HCT116 (cell line): Measurements from ENCODE around the gene ACCS. TPM values are rescaled to one million over a fixed set of nuclear protein-coding genes. Genes with fewer than 3 reads are reported as not detected.

Experiments
- ATAC-seq: fragments of 200-7000 bp; cut with Tn5 transposase; 2 replicates; pipeline ENCODE4 v1.9.1; 2020; ENCODE audit warnings: mild to moderate bottlenecking, moderate library complexity
- BruUV-seq: library from RNA; stranded (reverse); fragments of 400-500 nt; replicated peaks from 2 replicates; lab custom pipeline; 2021; lab: Mats Ljungman, UMichigan
- CTCF ChIA-PET: fragments of 300-600 bp; sonication (Branson Sonifier 250); formaldehyde crosslinking; loops from one replicate; lab custom pipeline; 2021; ENCODE audit warnings: antibody characterized with exemption; lab: Charles Lee
- POLR2A ChIA-PET: fragments of 300-600, 350-600 bp; sonication (Branson Sonifier 250); formaldehyde crosslinking; loops from one replicate; lab custom pipeline; 2021; ENCODE audit warnings: antibody characterized with exemption; lab: Charles Lee
- RAD21 ChIA-PET, 2 experiments: fragments of 300-600 bp; sonication (Branson Sonifier 250); formaldehyde crosslinking; loops; one replicate each; lab custom pipeline; 2023; ENCODE audit warnings: low total read pairs in 2 of 2; ENCODE audit not compliant: uncharacterized antibody in 2 of 2, unreplicated experiment in 2 of 2, low non-redundant PET in 1 of 2; lab: Charles Lee
- DNase-seq: peaks from one replicate; pipeline ENCODE4 v3.0.0-alpha.2; 2010; ENCODE audit warnings: low read depth, low spot score
- H2AFZ ChIP-seq: fragments of 200-600 bp; shearing (Covaris generic), sonication (generic); 2 replicates; pipeline ENCODE4 v1.6.1; 2017; ENCODE audit warnings: low read depth, mixed run types, mixed read lengths, antibody characterized with exemption, low read length; ENCODE audit not compliant: poor library complexity, severe bottlenecking
- H3K27ac ChIP-seq: 2 replicates; pipeline ENCODE4 v1.5.1; 2012; ENCODE audit warnings: low read depth, low read length
- H3K27me3 ChIP-seq: fragments of 200-600 bp; sonication (generic); 2 replicates; pipeline ENCODE4 v1.6.1; 2016; ENCODE audit warnings: mixed run types, low read length, mixed read lengths; ENCODE audit not compliant: insufficient read depth
- H3K36me3 ChIP-seq, 2 experiments: fragments of 200-500 bp in 1 of 2; fragments of 200-600 bp in 1 of 2; sonication (Bioruptor generic) in 1 of 2; sonication (generic) in 1 of 2; 2 replicates each; pipeline versions ENCODE4 v1.5.1 to v1.6.1; 2014 to 2016; ENCODE audit warnings: low read length in 2 of 2, inconsistent platforms in 1 of 2, mixed read lengths in 1 of 2, mixed run types in 1 of 2; ENCODE audit not compliant: insufficient read depth in 2 of 2, control insufficient read depth in 1 of 2
- H3K4me1 ChIP-seq, 2 experiments: fragments of 200-600 bp in 1 of 2; sonication (generic) in 1 of 2; 2 replicates each; pipeline versions ENCODE4 v1.5.1 to v1.6.1; 2012 to 2017; ENCODE audit warnings: low read length in 2 of 2, inconsistent platforms in 1 of 2, mild to moderate bottlenecking in 1 of 2, mixed read lengths in 1 of 2, mixed run types in 1 of 2, moderate library complexity in 1 of 2; ENCODE audit not compliant: insufficient read depth in 2 of 2, control insufficient read depth in 1 of 2
- H3K4me2 ChIP-seq: fragments of 200-600 bp; sonication (generic); 2 replicates; pipeline ENCODE4 v1.6.1; 2017; ENCODE audit warnings: mixed run types, low read length, mixed read lengths
- H3K4me3 ChIP-seq, 2 experiments: fragments of 200-600 bp in 1 of 2; sonication (generic) in 1 of 2; replicated peaks in 1 of 2; 2 replicates each; pipeline ENCODE4 v1.5.1; 2011 to 2016; ENCODE audit warnings: low read length in 2 of 2, control low read depth in 1 of 2, low read depth in 1 of 2, mild to moderate bottlenecking in 1 of 2, mixed read lengths in 1 of 2, mixed run types in 1 of 2
- H3K79me2 ChIP-seq: fragments of 200-600 bp; sonication (generic); 2 replicates; pipeline ENCODE4 v1.6.1; 2017; ENCODE audit warnings: mild to moderate bottlenecking, mixed run types, low read length, moderate library complexity, mixed read lengths; ENCODE audit not compliant: insufficient read depth
- H3K9ac ChIP-seq: fragments of 200-600 bp; sonication (generic); 2 replicates; pipeline ENCODE4 v1.6.1; 2016; ENCODE audit warnings: low read length, mixed read lengths
- H3K9me2 ChIP-seq: fragments of 200-600 bp; sonication (generic), shearing (Covaris generic); 2 replicates; pipeline ENCODE4 v1.6.1; 2017; ENCODE audit warnings: mixed run types, mild to moderate bottlenecking, moderate library complexity; ENCODE audit not compliant: insufficient read depth
- H3K9me3 ChIP-seq, 2 experiments: fragments of 200-500 bp in 1 of 2; fragments of 200-600 bp in 1 of 2; sonication (Bioruptor generic) in 1 of 2; sonication (generic) in 1 of 2; 2 replicates each; pipeline ENCODE4 v1.6.1; 2014 to 2017; ENCODE audit warnings: low read length in 2 of 2, mixed read lengths in 2 of 2, inconsistent platforms in 1 of 2, low read depth in 1 of 2, mild to moderate bottlenecking in 1 of 2, mixed run types in 1 of 2, moderate library complexity in 1 of 2; ENCODE audit not compliant: control insufficient read depth in 1 of 2, insufficient read depth in 1 of 2
- H4K20me1 ChIP-seq: fragments of 200-600 bp; sonication (generic), shearing (Covaris generic); 2 replicates; pipeline ENCODE4 v1.6.1; 2017; ENCODE audit warnings: mixed run types, mild to moderate bottlenecking, moderate library complexity; ENCODE audit not compliant: insufficient read depth
- ATF3 ChIP-seq: IDR thresholded peaks from 2 replicates; pipeline ENCODE4 v1.6.1; 2012
- CBX3 ChIP-seq: IDR thresholded peaks from 2 replicates; pipeline ENCODE4 v1.6.1; 2012; ENCODE audit warnings: low read depth
- EGR1 ChIP-seq: IDR thresholded peaks from 2 replicates; pipeline ENCODE4 v1.6.1; 2012; ENCODE audit warnings: low read depth
- ELF1 ChIP-seq: IDR thresholded peaks from 2 replicates; pipeline ENCODE4 v1.6.1; 2012; ENCODE audit warnings: low read depth, borderline replicate concordance
- EZH2 ChIP-seq: fragments of 200-600 bp; sonication (generic); IDR thresholded peaks from 2 replicates; pipeline ENCODE4 v1.6.1; 2017; ENCODE audit warnings: antibody characterized with exemption, mixed run types
- EZH2phosphoT487 ChIP-seq: fragments of 200-600 bp; IDR thresholded peaks from 2 replicates; pipeline ENCODE4 v1.6.1; 2018; ENCODE audit warnings: antibody characterized with exemption, borderline replicate concordance
- POLR2AphosphoS5 ChIP-seq: IDR thresholded peaks from 2 replicates; pipeline ENCODE4 v1.6.1; 2011; ENCODE audit warnings: mild to moderate bottlenecking, low read depth, low read length, moderate library complexity
- SIN3A ChIP-seq: IDR thresholded peaks from 2 replicates; pipeline ENCODE4 v1.6.1; 2012; ENCODE audit warnings: low read depth
- TCF7L2 ChIP-seq: IDR thresholded peaks from 2 replicates; pipeline ENCODE4 v1.7.0; 2011; ENCODE audit warnings: borderline replicate concordance, inconsistent platforms; ENCODE audit not compliant: insufficient read depth, insufficient read length; ENCODE audit errors: extremely low read depth
- intact Hi-C: fragments of 100-400 bp; cut with micrococcal nuclease; formaldehyde crosslinking; loops from 2 replicates; pipeline ENCODE4 v1.10.0; 2022
- total RNA-seq: library from RNA; stranded (reverse); gene quantifications from one replicate; pipeline ENCODE4 v1.2.1, GENCODE V29; 2021; ENCODE audit not compliant: unreplicated experiment
- TF ChIP-seq, protein P1 (sequence below): IDR thresholded peaks from 2 replicates; pipeline ENCODE4 v1.6.1; 2012

Gene ACCS
- total RNA-seq, 1 experiment from 2014 or later: 13.2 TPM

- ChIA-PET RAD21 (no interaction called here), CTCF (no interaction called here), POLR2A (no interaction called here)
- H3K79me2 ChIP-seq: no peaks in the 10 kb centered on the region
- H3K27me3 ChIP-seq: no peaks in the 10 kb centered on the region
- no peaks in the 10 kb centered on the region for H3K36me3 ChIP-seq
- no TSS peak for BruUV-seq
- H3K4me1 ChIP-seq: no peaks in the 10 kb centered on the region
- H3K4me3 ChIP-seq: no peak overlapping the region
- no peak overlapping the region for H3K9ac ChIP-seq
- intact Hi-C loops: no loop called here
- H2AFZ ChIP-seq: no peak overlapping the region
- H3K27ac ChIP-seq: no peak overlapping the region
- TF ChIP-seq ATF3: no peak
- no peak for TF ChIP-seq ELF1
- TF ChIP-seq EGR1: no peak
- no peak for TF ChIP-seq EZH2phosphoT487
- no peak for TF ChIP-seq EZH2
- no peak for TF ChIP-seq POLR2AphosphoS5
- TF ChIP-seq TCF7L2: no peak
- no peak for TF ChIP-seq SIN3A
- H3K9me3 ChIP-seq: peaks cover 6 to 9% of the 10 kb centered on the region in 2 experiments; a peak in 1 of 4 replicates
- H3K9me2 ChIP-seq: no peaks in the 10 kb centered on the region
- DNase-seq (no peak), ATAC-seq (no peak)
- no peaks in the 10 kb centered on the region for H4K20me1 ChIP-seq
- no peak overlapping the region for H3K4me2 ChIP-seq
These were observed 41.1 kb upstream of the ACCS start for GRCh38 chr11:44024977-44025376.

GRCh38 chr11:44025727-44026126, 40.3 kb upstream of the ACCS start:
- intact Hi-C loops: no loop called here
- no peak overlapping the region for H3K4me3 ChIP-seq
- ChIA-PET RAD21 (no interaction called here), CTCF (no interaction called here)
- H3K4me1 ChIP-seq: no peaks in the 10 kb centered on the region
- no peak overlapping the region for H3K27ac ChIP-seq
- no peaks in the 10 kb centered on the region for H3K36me3 ChIP-seq
- TF ChIP-seq, protein P1, sequence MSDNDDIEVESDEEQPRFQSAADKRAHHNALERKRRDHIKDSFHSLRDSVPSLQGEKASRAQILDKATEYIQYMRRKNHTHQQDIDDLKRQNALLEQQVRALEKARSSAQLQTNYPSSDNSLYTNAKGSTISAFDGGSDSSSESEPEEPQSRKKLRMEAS: no peak
- TF ChIP-seq CBX3: peak; percentile 20; the same call in 1 of the 2 replicates
- TF ChIP-seq, all 23 proteins: peak for 1
- no peak overlapping the region for H3K4me2 ChIP-seq
- H3K79me2 ChIP-seq: no peaks in the 10 kb centered on the region
- ATAC-seq (no peak), DNase-seq (no peak)
- H4K20me1 ChIP-seq: no peaks in the 10 kb centered on the region
- H3K9me2 ChIP-seq: no peaks in the 10 kb centered on the region
- POLR2A ChIA-PET: no interaction called here
- H3K9me3 ChIP-seq: peaks cover 6 to 9% of the 10 kb centered on the region in 2 experiments; a peak in 1 of 4 replicates
- no peaks in the 10 kb centered on the region for H3K27me3 ChIP-seq
- no peak overlapping the region for H2AFZ ChIP-seq
- no TSS peak for BruUV-seq
- H3K9ac ChIP-seq: no peak overlapping the region
